HTERT RPE-1 (cell line): Measurements from ENCODE around the gene TOMM6.
"Not testable (repeated sequence)": the region's sequence is repeated elsewhere in the genome, so short reads cannot be mapped to it uniquely, and the experiment has no call there.

Experiments used
- in situ Hi-C: fragments of 300-500 bp; cut with MboI; formaldehyde crosslinking; loops from 4 replicates; pipeline ENCODE4 v1.14.3; 2020; ENCODE audit warnings: low sequenced_read_pairs

Gene TOMM6

DNA sequence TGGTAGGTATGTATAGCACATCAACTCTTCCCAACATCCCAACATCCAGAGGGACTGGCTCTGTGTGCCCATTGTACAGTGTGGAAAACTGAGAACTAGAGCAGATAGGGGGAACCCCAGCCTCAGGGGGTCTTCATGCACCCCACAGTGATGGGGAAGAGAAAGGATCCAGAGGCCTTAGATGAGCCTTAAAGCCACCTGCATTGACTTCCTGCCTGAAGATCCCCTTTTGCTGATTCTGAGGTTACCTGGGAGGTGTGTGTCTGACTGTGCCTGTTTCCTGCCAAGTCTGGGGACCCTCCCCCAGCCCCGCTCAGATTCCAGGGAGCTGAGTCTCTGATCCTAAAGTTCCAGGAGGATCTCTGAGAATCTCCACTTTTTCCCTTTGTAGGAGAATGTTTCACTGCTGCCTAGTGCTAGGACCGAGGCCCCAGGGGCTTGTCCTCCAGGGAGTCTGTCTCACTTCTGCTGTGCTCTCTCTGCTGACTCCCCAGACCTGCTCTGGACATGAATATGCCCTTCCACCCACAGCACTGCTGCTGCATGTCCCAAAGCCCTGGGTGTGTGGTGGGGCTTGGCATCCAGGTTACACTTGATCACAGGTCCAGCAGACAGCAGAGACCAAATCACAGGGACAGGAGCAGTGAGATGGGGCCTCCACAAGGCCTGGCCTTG lies 27.5 kb upstream of the TOMM6 start:
- in situ Hi-C loops = no loop called here

DNA sequence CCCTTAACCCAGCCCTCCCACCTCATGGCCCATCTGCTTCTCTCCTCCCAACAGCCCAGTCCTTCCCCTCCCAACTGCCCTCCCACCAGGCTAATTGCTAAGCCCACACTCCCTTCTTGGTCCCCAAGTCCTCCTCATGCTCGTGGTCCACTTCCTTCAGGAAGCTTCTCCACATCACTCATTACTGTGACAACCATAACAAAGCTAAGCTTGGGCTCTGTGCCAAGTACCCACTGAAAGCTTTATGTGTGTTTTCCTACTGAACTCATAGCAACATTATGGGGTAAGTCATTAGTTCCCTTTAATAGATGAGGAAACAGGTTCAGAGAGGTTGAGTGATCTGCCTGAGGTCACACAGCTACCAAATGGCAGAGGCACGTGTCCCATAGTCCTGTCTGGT lies 24.0 kb upstream of the TOMM6 start:
- in situ Hi-C loops = no loop called here

DNA sequence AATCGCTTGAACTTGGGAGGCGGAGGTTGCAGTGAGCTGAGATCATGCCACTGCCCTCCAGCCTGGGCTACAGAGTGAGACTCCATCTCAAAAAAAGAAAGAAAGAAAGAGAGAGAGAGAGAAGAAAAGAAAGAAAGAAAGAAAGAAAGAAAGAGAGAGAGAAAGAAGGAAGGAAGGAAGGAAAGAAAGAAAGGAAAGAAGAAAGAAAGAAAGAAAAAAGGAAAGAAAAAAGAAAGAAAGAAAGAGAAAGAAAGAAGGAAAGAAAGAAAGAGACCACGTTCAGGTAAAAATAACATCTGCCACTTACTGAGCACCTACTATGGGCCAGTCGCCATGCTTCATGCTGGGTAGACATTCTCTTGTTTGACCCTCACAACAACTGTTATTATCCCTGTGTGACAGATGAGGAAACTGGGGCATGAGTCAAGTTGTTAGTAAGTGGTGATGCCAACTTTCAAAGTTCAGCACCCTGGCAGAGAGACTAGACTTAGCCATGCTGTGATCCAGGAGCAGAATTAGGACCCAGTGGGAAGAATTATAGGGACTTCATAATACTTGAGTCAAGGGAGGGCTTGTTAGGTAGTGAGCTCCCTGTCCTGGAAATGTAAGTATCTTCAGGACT lies 21.3 kb upstream of the TOMM6 start:
- in situ Hi-C loops = not testable (repeated sequence)

GRCh38 chr6:41767112-41767833 lies 20.2 kb upstream of the TOMM6 start:
- in situ Hi-C loops = no loop called here

DNA sequence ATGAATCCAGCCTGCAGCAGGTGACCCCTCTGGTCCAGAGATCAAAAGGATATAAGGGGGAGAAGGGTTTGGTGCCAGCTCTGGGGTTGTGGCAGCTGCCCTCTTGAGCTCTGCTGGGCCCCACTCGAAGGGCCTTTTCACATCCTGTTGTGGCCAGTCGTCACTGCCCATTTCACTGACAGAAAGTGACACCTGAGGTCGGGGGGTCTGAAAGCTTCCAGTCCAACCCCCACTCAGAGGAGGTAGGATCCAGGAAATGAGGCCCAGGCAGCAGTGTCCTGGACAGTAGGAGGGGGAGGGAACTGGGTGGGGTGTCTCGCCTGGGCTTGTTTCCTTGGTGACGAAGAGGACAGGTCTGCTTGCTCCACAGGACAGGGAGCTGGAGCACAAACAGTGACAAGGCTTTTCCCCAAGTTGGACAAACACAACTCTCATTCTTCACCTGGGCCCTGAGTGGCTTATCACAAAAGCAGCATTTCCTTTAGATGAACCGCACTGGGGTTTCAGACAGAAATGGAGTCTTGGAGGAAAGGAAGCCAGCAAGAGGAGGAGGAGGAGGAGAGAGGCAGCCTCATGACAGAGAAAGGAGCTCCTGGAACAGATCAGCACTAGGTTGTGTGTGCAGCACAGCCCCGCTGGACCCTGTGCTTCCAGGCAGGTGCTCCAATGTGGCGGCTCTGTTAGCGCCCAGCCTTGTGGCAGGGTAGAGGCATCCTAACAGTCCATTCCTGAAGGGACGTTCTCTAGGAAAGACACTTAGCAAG lies 18.8 kb upstream of the TOMM6 start:
- in situ Hi-C loops = no loop called here

DNA sequence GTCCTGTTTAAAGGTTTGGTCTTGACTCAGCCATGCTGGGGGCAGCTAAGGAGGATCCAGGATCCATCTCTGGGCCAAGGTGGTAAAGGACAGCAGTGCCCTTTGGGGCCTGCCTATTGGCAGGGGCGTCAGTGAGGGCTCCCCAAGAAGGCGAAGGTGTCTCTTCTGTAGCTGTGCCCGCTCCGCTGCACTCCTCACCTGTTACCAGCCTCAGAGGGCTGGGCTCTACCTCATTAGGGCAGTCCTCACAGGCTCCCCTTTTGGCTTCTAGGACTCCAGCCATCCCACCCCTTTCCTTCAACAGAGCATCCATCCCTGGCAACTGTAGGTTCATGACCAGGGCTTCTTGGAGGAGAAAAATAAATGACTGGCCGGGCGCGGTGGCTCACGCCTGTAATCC lies 18.1 kb upstream of the TOMM6 start:
- in situ Hi-C loops = no loop called here

- in situ Hi-C loops = no loop called here
These were observed 17.0 kb upstream of the TOMM6 start for GRCh38 chr6:41770381-41771057.

DNA sequence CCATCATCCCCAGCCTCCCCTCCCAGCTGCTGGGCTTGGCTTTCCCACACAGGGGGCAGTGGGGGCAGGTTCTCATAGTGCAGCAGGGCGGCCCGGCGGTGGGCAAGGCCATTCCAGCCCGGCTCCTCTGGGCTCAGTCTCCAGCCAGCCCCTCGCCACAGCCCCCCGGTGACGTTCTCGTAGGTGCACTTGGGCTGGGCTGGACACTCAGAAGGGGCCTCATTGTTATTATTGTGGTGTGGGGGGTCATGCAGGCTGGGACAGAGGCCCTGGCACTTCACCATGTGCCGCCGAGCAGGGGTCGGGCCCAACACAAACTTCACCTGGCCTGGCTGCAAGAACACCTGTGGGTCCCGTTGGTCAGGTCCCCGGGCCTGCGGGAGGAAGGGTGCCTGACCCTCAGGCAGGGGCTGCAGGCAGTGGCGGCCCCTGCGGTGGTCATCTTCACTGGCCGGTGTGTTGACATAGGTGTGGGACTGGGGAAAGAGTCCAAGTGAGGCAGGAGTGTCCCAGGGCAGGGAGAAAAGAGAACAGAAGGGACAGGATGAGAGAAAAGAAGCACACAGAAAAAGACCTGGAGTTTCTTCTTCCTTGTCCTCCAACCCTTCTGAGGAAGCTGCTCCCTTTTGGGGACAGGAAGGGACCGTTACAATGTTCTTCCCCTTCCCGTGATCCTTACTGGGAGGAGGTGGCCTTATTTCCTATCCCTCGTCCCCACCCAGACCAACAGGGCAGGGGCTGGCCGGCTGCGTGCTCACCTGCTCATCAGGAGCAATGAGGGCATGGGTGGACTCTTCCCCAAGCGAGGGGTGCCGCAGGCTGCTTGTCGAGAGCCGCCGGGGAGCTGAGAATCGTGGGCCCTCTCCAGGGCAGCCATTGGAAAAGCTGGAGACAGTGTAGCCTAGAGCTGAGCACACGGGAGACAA lies 16.2 kb upstream of the TOMM6 start:
- in situ Hi-C loops = no loop called here

- in situ Hi-C loops = no loop called here
These were observed 12.7 kb upstream of the TOMM6 start for GRCh38 chr6:41774841-41775240.

DNA sequence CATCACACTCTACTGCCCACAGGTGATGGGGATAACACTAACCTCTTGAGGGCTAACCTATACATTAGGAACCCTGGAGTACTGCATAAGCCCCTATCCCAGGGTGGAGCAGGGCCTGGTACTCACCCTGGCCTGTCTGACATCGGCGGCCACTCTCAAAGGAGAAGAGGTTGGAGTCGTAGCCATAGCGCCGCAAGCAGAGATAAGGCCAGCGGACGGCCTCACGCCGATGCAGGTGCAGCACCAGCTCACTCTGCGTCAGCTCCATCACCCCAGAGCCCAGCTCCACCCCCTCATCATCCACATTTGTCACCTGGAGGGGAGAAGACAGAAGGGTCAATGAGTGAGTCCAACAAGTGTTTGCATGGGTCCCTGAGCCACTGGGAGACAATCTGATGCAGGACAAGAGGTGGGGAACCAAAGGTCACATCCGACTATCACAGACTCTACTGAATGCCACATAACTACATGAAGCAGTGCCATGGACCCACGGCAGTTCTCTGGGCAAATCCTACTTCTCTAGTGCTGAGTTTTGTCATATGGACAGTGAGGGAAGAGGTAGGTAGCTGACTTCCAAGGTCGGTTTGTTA lies 12.1 kb upstream of the TOMM6 start:
- in situ Hi-C loops = no loop called here

DNA sequence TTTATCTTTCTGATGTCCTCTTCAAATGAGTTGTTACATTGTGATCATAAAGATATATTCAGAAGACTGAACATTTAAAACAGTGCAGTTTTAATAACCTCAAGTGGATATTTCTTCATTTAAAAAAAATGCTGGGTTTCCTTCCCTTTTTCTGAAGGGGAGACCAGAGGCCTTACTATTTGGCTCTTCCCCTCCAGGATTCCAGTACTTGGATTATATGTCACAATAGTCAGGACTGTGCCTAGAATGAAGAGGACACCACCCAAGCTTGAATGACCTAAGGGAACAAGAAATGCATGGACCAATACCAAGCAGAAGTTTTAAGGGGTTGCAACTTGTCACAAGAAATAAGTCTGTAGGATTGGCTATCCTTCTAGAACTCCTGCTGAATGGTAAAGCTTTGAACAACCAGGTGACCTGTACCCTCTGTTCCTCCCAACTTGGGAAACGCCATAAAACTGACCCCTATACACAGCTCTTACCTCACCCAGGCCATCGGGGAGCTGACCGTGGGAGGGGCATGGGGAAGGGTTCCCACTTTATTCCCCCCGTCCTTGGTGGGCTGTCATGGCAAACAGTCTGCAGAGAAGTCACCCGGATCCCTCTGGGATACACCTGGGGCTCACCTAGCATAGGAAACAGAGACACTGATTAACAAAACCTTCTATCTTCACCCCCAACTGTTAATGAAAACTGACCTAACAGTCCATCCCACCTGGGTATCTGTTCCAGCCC lies 9.8 kb upstream of the TOMM6 start:
- in situ Hi-C loops = no loop called here

GRCh38 chr6:41778895-41779294 lies 8.6 kb upstream of the TOMM6 start:
- in situ Hi-C loops = no loop called here

GRCh38 chr6:41779336-41779735 lies 8.2 kb upstream of the TOMM6 start:
- in situ Hi-C loops = no loop called here

- in situ Hi-C loops = no loop called here
These were observed 7.5 kb upstream of the TOMM6 start, which contains the start of gene FRS3 for GRCh38 chr6:41779788-41780550. TSS of gene FRS3 (minus strand) at chr6:41779900. CDS start at chr6:41776987, 2,913 bp downstream.

DNA sequence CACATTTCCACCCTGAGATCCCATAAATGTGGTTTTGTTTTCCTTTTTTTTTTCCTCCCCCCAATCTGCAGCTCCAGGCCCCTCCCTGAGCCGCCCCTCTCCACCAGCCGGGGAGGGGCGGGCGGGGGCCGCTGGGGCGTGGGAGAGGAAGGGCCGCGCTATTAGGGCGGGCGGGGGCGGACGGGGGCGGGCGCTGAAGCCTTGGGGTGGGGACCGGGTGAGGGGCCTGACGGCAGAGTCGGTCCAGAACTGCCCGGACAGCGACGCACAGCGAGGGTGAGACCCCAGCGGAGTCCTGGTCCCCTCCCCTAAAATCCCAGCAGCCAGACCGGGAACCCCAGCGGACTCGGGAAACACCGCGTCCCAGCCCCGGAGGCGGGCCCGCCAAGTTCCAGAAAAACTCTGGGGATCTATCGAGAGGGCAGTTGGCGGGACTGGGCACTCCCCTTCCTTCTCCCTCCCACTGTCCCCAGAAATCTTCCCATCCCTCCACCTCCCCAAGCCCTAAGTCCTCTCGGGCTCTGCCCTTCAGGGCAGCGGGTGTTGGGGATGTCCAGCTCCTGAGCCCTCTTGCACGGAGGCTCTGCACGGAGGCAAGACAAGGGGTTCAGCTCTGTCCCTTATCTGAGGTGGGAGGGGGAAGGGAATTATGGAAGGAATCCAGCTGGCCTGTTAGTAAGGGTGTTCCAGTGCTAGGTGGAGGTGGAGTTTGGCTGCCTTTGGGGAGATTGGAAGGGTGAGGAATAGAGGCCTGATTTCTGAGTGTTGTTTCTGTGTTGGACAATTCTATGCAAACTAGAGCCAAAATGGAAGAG lies 6.7 kb upstream of the TOMM6 start, which contains the start of gene PRICKLE4:
Gene PRICKLE4, plus strand, starts transcription at position 232 of the 815 bp plus-strand sequence. CDS start 2,692 bp downstream, outside the sequence.
- in situ Hi-C loops = no loop called here

GRCh38 chr6:41781366-41781730 lies 6.1 kb upstream of the TOMM6 start:
- in situ Hi-C loops = no loop called here
